H9 (cell line): Measurements from ENCODE around the gene SLC17A2. TPM values are rescaled to one million over a fixed set of nuclear protein-coding genes. Genes with fewer than 3 reads are reported as not detected.

Experiments used
- DNase-seq: peaks from one replicate; pipeline ENCODE4 v3.0.0-alpha.2; 2017
- H2AFZ ChIP-seq: one replicate; pipeline ENCODE4 v1.6.1; 2013; ENCODE audit warnings: mild to moderate bottlenecking, low read length, control low read depth, moderate library complexity
- H2AK5ac ChIP-seq: 2 replicates; pipeline ENCODE4 v1.6.1; 2013; ENCODE audit warnings: low read length, control low read depth, mixed read lengths; ENCODE audit not compliant: insufficient read length
- H2BK120ac ChIP-seq: one replicate; pipeline ENCODE4 v1.6.1; 2013; ENCODE audit warnings: low read depth, mild to moderate bottlenecking, low read length, control low read depth, inconsistent platforms; ENCODE audit not compliant: poor library complexity, severe bottlenecking
- H2BK12ac ChIP-seq: 2 replicates; pipeline ENCODE4 v1.6.1; 2013; ENCODE audit warnings: low read length, control low read depth, mixed read lengths, low read depth; ENCODE audit not compliant: insufficient read length
- H2BK15ac ChIP-seq: 2 replicates; pipeline ENCODE4 v1.6.1; 2013; ENCODE audit warnings: low read depth, low read length, control low read depth
- H2BK20ac ChIP-seq: one replicate; pipeline ENCODE4 v1.6.1; 2013; ENCODE audit warnings: low read depth, mild to moderate bottlenecking, low read length, control low read depth, inconsistent platforms; ENCODE audit not compliant: poor library complexity, severe bottlenecking
- H2BK5ac ChIP-seq: 2 replicates; pipeline ENCODE4 v1.6.1; 2013; ENCODE audit warnings: low read length, control low read depth, mixed read lengths; ENCODE audit not compliant: insufficient read length
- H3K14ac ChIP-seq: 2 replicates; pipeline ENCODE4 v1.6.1; 2013; ENCODE audit warnings: low read length, control low read depth; ENCODE audit not compliant: insufficient read depth
- H3K18ac ChIP-seq: 2 replicates; pipeline ENCODE4 v1.6.1; 2013; ENCODE audit warnings: low read depth, mild to moderate bottlenecking, mixed read lengths, low read length, control low read depth; ENCODE audit not compliant: insufficient read length
- H3K23ac ChIP-seq: 2 replicates; pipeline ENCODE4 v1.6.1; 2013; ENCODE audit warnings: low read length, control low read depth, mixed read lengths, low read depth; ENCODE audit not compliant: insufficient read length
- H3K23me2 ChIP-seq: 2 replicates; pipeline ENCODE4 v1.6.1; 2013; ENCODE audit warnings: low read depth, mild to moderate bottlenecking, mixed read lengths, low read length, control low read depth; ENCODE audit not compliant: insufficient read length, poor library complexity, severe bottlenecking
- H3K27ac ChIP-seq: 2 replicates; pipeline ENCODE4 v1.5.1; 2013; ENCODE audit warnings: low read length, control low read depth, mixed read lengths, low read depth; ENCODE audit not compliant: insufficient read length
- H3K27me3 ChIP-seq: 2 replicates; pipeline ENCODE4 v1.6.1; 2013; ENCODE audit warnings: low read length, control low read depth, inconsistent platforms; ENCODE audit not compliant: insufficient read depth
- H3K4ac ChIP-seq: 2 replicates; pipeline ENCODE4 v1.6.1; 2013; ENCODE audit warnings: low read depth, mild to moderate bottlenecking, control low read depth, inconsistent platforms, low read length, moderate library complexity
- H3K4me1 ChIP-seq: 2 replicates; pipeline ENCODE4 v1.6.1; 2013; ENCODE audit warnings: low read length, control low read depth, inconsistent platforms; ENCODE audit not compliant: insufficient read depth
- H3K4me2 ChIP-seq: 2 replicates; pipeline ENCODE4 v1.6.1; 2013; ENCODE audit warnings: low read length, control low read depth, mixed read lengths; ENCODE audit not compliant: insufficient read length, insufficient read depth
- H3K56ac ChIP-seq: 2 replicates; pipeline ENCODE4 v1.6.1; 2013; ENCODE audit warnings: low read depth, mild to moderate bottlenecking, mixed read lengths, low read length, control low read depth; ENCODE audit not compliant: insufficient read length
- H3K79me1 ChIP-seq: 2 replicates; pipeline ENCODE4 v1.6.1; 2013; ENCODE audit warnings: low read depth, mild to moderate bottlenecking, moderate library complexity, low read length, control low read depth, inconsistent platforms; ENCODE audit not compliant: insufficient read depth, poor library complexity, severe bottlenecking
- H3K79me2 ChIP-seq: 2 replicates; pipeline ENCODE4 v1.6.1; 2013; ENCODE audit warnings: low read length, control low read depth, inconsistent platforms; ENCODE audit not compliant: insufficient read depth
- H3K9ac ChIP-seq: 2 replicates; pipeline ENCODE4 v1.6.1; 2013; ENCODE audit warnings: low read length, control low read depth, mixed read lengths; ENCODE audit not compliant: insufficient read length; ENCODE audit errors: extremely low read depth
- H3K9me3 ChIP-seq: one replicate; pipeline ENCODE4 v1.6.1; 2013; ENCODE audit warnings: low read depth, low read length, inconsistent platforms; ENCODE audit not compliant: control insufficient read depth
- H3T11ph ChIP-seq: one replicate; pipeline ENCODE4 v1.6.1; 2013; ENCODE audit warnings: mild to moderate bottlenecking, low read length, control low read depth, inconsistent platforms
- H4K20me1 ChIP-seq: one replicate; pipeline ENCODE4 v1.6.1; 2013; ENCODE audit not compliant: control insufficient read depth, insufficient read length, insufficient read depth
- H4K5ac ChIP-seq: 2 replicates; pipeline ENCODE4 v1.6.1; 2013; ENCODE audit warnings: low read depth, mild to moderate bottlenecking, mixed read lengths, low read length, control low read depth; ENCODE audit not compliant: insufficient read length
- H4K8ac ChIP-seq: replicated peaks from 2 replicates; pipeline ENCODE4 v1.6.1; 2013; ENCODE audit warnings: low read length, control low read depth, mixed read lengths, low read depth; ENCODE audit not compliant: insufficient read length
- H4K91ac ChIP-seq: 2 replicates; pipeline ENCODE4 v1.6.1; 2013; ENCODE audit warnings: low read depth, mild to moderate bottlenecking, moderate library complexity, mixed read lengths, low read length, control low read depth; ENCODE audit not compliant: insufficient read length
- H3K27ac Mint-ChIP-seq, 3 experiments: 2 replicates in 2 of 3; 3 replicates in 1 of 3; pipeline ENCODE4 v1.8.0; 2020 to 2021; ENCODE audit warnings: mixed read lengths in 3 of 3, mild to moderate bottlenecking in 1 of 3, moderate library complexity in 1 of 3
- H3K27me3 Mint-ChIP-seq: 2 replicates; pipeline ENCODE4 v1.8.0; 2021; ENCODE audit warnings: low read depth, mild to moderate bottlenecking, moderate library complexity, mixed read lengths
- H3K36me3 Mint-ChIP-seq, 3 experiments: 2 replicates in 2 of 3; 3 replicates in 1 of 3; pipeline ENCODE4 v1.8.0; 2020 to 2021; ENCODE audit warnings: low read depth in 3 of 3, mixed read lengths in 3 of 3; ENCODE audit not compliant: insufficient read depth in 1 of 3
- H3K4me1 Mint-ChIP-seq, 2 experiments: 2 replicates each; pipeline ENCODE4 v1.8.0; 2020; ENCODE audit warnings: mixed read lengths in 2 of 2
- H3K4me3 Mint-ChIP-seq, 2 experiments: 2 replicates in 1 of 2; 3 replicates in 1 of 2; pipeline ENCODE4 v1.8.0; 2020 to 2021; ENCODE audit warnings: mild to moderate bottlenecking in 2 of 2, mixed read lengths in 2 of 2, moderate library complexity in 1 of 2
- H3K9me3 Mint-ChIP-seq, 2 experiments: 2 replicates in 1 of 2; 3 replicates in 1 of 2; pipeline ENCODE4 v1.8.0; 2020; ENCODE audit warnings: mild to moderate bottlenecking in 2 of 2, mixed read lengths in 2 of 2, moderate library complexity in 1 of 2
- CTCF ChIP-seq: fragments of 200-600 bp; sonication (generic); conservative IDR thresholded peaks from 3 replicates; pipeline ENCODE4 v1.8.0; 2021; ENCODE audit warnings: antibody characterized with exemption, mild to moderate bottlenecking
- total RNA-seq: library from RNA; stranded (reverse); gene quantifications from 2 replicates; pipeline ENCODE4 v1.2.1, GENCODE V29; 2021

The SLC17A2 gene
- total RNA-seq, 1 experiment from 2014 or later: not detected

DNA sequence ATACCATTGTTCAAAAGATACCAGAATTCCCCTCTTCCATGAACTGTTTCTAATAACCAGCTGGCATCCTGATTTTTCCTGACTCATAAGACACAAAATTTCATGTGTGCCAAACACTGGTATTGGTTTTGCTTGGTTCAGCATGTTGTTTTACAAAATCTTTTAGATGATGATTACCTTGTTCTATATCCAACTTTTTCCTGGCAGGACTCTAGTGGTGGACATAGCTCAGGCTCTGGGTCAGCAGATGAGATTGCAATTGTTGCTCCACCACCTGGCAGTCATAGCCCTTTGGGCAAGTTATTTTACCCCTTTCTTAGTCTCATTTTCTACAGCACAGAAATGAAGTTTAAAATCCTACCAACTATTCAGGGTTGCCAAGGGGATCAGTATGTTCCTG, 38.3 kb upstream of the SLC17A2 start:
- H3K27ac ChIP-seq: no peak overlapping the region
- no peak overlapping the region for H4K8ac ChIP-seq
- no peaks in the 10 kb centered on the region; the same call in 1 of the 2 replicates for H3K4me1 ChIP-seq
- Mint-ChIP-seq H3K27ac (no peak overlapping the region), H3K9me3 (no peaks in the 10 kb centered on the region), H3K4me1 (peaks cover 33 to 40% of the 10 kb centered on the region in 2 experiments), H3K27me3 (peaks cover 6% of the 10 kb centered on the region), H3K36me3 (peaks cover 10 to 35% (median 34%) of the 10 kb centered on the region in 3 experiments), H3K4me3 (no peak overlapping the region)
- H3K56ac ChIP-seq: no peak overlapping the region
- no peak overlapping the region for H4K91ac ChIP-seq
- H4K5ac ChIP-seq: no peak overlapping the region
- H3K27me3 ChIP-seq: no peaks in the 10 kb centered on the region; the same call in 1 of the 2 replicates
- H2AK5ac ChIP-seq: no peak overlapping the region
- no peak overlapping the region for H2AFZ ChIP-seq
- no peaks in the 10 kb centered on the region for H3K9me3 ChIP-seq
- H2BK120ac ChIP-seq: no peak overlapping the region
- H3K14ac ChIP-seq: no peak overlapping the region
- TF ChIP-seq CTCF: no peak
- H3T11ph ChIP-seq: no peak overlapping the region
- H4K20me1 ChIP-seq: no peaks in the 10 kb centered on the region
- H3K9ac ChIP-seq: no peak overlapping the region
- H3K18ac ChIP-seq: no peak overlapping the region
- H2BK5ac ChIP-seq: no peak overlapping the region
- H3K79me1 ChIP-seq: no peaks in the 10 kb centered on the region
- no peaks in the 10 kb centered on the region for H3K23me2 ChIP-seq
- H3K23ac ChIP-seq: no peak overlapping the region
- no peaks in the 10 kb centered on the region for H3K79me2 ChIP-seq
- DNase-seq: no peak
- H2BK12ac ChIP-seq: no peak overlapping the region
- H2BK20ac ChIP-seq: no peak overlapping the region
- H3K4ac ChIP-seq: no peak overlapping the region
- no peak overlapping the region for H3K4me2 ChIP-seq
- no peak overlapping the region for H2BK15ac ChIP-seq
